ENCODE results near the gene TNS3.

TNS3 gene

DNA sequence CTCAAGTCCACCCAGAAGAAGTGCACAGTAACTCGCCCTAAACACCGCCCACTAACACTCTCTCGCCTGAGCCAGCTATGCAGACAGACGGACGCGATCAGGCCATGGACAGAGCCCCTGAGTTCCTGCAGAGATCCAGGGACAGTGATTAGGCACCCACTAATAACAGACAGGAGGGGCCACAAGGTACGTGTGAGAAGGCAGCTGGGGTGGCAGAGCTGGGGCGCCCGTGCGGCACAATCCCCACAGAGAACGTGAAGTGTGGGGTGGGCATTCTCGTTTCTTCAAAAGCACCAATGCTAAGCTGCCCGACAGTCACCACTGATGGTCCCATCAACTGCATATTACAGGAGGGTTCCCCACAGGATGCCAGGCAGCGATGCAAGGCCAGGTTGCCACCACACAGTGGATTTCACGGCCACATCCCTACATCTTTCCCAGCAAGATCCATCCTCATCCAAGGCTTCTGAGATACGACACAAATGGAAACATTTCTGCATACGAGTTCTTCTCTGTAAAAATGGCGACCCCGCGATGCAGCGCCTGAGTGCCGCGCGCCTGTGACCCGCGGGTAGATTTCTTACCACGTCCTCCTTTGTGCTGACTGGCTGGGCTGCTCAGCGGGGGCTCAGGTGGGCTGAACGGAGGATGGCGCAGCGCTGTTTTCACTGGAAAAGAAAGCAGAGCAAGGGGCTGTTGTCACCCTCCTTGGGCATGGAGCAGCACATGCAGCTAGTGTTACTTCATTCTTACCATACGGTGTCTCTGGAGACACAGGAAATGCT is 237.5 kb downstream of the TNS3 start:
- TF ChIP-seq, protein P1, sequence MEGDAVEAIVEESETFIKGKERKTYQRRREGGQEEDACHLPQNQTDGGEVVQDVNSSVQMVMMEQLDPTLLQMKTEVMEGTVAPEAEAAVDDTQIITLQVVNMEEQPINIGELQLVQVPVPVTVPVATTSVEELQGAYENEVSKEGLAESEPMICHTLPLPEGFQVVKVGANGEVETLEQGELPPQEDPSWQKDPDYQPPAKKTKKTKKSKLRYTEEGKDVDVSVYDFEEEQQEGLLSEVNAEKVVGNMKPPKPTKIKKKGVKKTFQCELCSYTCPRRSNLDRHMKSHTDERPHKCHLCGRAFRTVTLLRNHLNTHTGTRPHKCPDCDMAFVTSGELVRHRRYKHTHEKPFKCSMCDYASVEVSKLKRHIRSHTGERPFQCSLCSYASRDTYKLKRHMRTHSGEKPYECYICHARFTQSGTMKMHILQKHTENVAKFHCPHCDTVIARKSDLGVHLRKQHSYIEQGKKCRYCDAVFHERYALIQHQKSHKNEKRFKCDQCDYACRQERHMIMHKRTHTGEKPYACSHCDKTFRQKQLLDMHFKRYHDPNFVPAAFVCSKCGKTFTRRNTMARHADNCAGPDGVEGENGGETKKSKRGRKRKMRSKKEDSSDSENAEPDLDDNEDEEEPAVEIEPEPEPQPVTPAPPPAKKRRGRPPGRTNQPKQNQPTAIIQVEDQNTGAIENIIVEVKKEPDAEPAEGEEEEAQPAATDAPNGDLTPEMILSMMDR (conservative IDR thresholded peaks at IDR 0.05; ENCODE audit: low read depth, low read length): no peak
- H3K27me3 ChIP-seq (ENCODE audit: insufficient read depth, low read depth): no peaks in the 10 kb centered on the region
- no peaks in the 10 kb centered on the region for H3K4me1 ChIP-seq (ENCODE audit: low read depth, poor library complexity, severe bottlenecking)
- no peak overlapping the region for H3K4me2 ChIP-seq
- peaks cover 14% of the 10 kb centered on the region; the same call in 1 of the 2 replicates for H3K79me2 ChIP-seq (ENCODE audit: insufficient read depth, low read depth)
- no peak overlapping the region for H3K27ac ChIP-seq
- no peaks in the 10 kb centered on the region for H4K20me1 ChIP-seq (ENCODE audit: insufficient read depth)
- H3K36me3 ChIP-seq (ENCODE audit: insufficient read depth): peaks cover 25% of the 10 kb centered on the region; the same call in 1 of the 2 replicates
- no peak overlapping the region for H2AFZ ChIP-seq (ENCODE audit: low read depth)
- H3K4me3 ChIP-seq (IDR thresholded peaks at IDR 0.05; ENCODE audit: insufficient read depth, low read depth, low read length): no peak overlapping the region
- H3K9ac ChIP-seq: no peak overlapping the region

DNA sequence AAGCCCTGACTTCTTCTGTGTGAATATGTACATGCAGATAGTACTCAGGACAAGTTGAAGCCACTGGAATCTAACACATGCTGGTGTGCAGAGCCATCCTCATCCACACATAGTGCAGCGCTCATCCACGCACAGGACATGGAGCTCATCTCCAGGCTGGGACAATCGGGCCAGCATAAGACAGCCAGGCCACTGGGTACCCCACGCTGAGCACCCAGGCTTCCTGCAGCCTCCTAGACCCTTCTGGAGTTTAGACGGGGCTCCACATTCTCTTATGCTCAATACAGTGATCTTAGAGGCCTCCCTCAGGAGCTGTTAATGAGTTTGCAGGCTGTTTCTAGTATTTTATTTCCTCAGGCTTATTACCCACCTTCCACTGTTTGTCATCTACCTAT is 238.9 kb downstream of the TNS3 start:
- no peak overlapping the region for H2AFZ ChIP-seq (ENCODE audit: low read depth)
- H3K36me3 ChIP-seq (ENCODE audit: insufficient read depth): peaks cover 25% of the 10 kb centered on the region; the same call in 1 of the 2 replicates
- no peaks in the 10 kb centered on the region for H3K4me1 ChIP-seq (ENCODE audit: low read depth, poor library complexity, severe bottlenecking)
- TF ChIP-seq, protein P1 (conservative IDR thresholded peaks at IDR 0.05; ENCODE audit: low read depth, low read length): no peak
- H3K4me2 ChIP-seq: no peak overlapping the region
- H4K20me1 ChIP-seq (ENCODE audit: insufficient read depth): no peaks in the 10 kb centered on the region
- peaks cover 4% of the 10 kb centered on the region; the same call in 1 of the 2 replicates for H3K79me2 ChIP-seq (ENCODE audit: insufficient read depth, low read depth)
- no peak overlapping the region for H3K27ac ChIP-seq
- H3K27me3 ChIP-seq (ENCODE audit: insufficient read depth, low read depth): no peaks in the 10 kb centered on the region
- H3K4me3 ChIP-seq (IDR thresholded peaks at IDR 0.05; ENCODE audit: insufficient read depth, low read depth, low read length): no peak overlapping the region
- no peak overlapping the region for H3K9ac ChIP-seq

DNA sequence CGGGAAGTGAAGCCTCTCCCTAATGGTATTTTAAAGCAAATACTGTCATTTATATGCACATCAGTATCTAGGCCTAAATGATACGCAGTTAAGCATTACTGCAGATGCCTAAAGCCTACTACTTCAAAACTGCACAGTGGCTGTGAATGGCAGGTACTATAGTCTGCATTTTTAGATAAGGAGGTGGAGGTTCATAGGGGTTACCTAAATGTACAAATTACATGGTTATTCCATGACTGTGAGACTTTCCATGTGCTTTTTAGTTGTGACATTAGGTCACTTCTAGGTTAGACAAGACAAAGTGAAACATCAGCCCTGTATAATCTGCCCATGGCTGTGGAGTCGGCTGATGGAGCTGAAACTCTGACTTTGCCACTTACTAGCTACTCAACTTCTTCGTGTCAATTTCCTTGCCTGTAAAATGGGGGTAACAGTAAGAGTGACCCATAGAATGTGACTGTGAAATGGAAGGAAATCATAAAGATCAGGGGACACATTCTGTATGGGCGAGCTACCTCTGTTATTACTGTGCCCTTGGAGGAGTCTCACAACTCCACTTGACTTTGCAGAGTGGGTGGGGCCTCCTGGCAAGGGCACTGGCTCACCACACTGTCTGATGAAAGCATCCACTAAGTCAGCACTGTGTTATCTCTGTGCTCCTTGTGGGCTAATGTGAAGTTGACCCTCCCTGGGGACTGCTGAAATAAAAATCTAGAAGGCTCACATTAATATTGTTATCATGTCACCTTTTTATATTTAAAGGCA is 239.4 kb downstream of the TNS3 start:
- TF ChIP-seq, protein P1 (conservative IDR thresholded peaks at IDR 0.05; ENCODE audit: low read depth, low read length): no peak
- peaks cover 25% of the 10 kb centered on the region; the same call in 1 of the 2 replicates for H3K36me3 ChIP-seq (ENCODE audit: insufficient read depth)
- no peak overlapping the region for H3K4me3 ChIP-seq (IDR thresholded peaks at IDR 0.05; ENCODE audit: insufficient read depth, low read depth, low read length)
- no peaks in the 10 kb centered on the region for H4K20me1 ChIP-seq (ENCODE audit: insufficient read depth)
- H3K4me1 ChIP-seq (ENCODE audit: low read depth, poor library complexity, severe bottlenecking): no peaks in the 10 kb centered on the region
- no peaks in the 10 kb centered on the region for H3K27me3 ChIP-seq (ENCODE audit: insufficient read depth, low read depth)
- H3K9ac ChIP-seq: no peak overlapping the region
- no peaks in the 10 kb centered on the region; the same call in 1 of the 2 replicates for H3K79me2 ChIP-seq (ENCODE audit: insufficient read depth, low read depth)
- H3K27ac ChIP-seq: no peak overlapping the region
- no peak overlapping the region for H3K4me2 ChIP-seq
- H2AFZ ChIP-seq (ENCODE audit: low read depth): no peak overlapping the region

DNA sequence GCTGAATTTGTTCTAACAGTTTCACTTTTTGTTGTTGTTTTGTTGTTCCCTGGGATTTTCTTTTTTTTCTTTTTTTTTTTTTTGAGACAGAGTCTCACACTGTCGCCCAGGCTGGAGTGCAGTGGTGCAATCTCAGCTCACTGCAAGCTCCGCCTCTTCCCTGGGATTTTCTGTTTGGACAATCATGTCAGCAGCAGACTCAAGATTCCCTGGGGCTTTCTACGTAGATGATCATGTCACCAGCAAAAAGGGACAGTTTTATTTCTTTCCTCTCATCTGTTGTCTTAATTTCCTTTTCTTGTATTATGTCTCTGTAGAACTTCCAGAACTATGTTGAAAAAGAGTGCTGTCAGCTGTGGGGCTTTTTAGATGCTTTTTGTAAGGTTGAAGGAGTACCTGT is 241.4 kb downstream of the TNS3 start:
- no peaks in the 10 kb centered on the region for H3K4me1 ChIP-seq (ENCODE audit: low read depth, poor library complexity, severe bottlenecking)
- H2AFZ ChIP-seq (ENCODE audit: low read depth): no peak overlapping the region
- peaks cover 27% of the 10 kb centered on the region; the same call in 1 of the 2 replicates for H3K36me3 ChIP-seq (ENCODE audit: insufficient read depth)
- no peak overlapping the region for H3K4me2 ChIP-seq
- TF ChIP-seq, protein P1 (conservative IDR thresholded peaks at IDR 0.05; ENCODE audit: low read depth, low read length): no peak
- no peaks in the 10 kb centered on the region for H4K20me1 ChIP-seq (ENCODE audit: insufficient read depth)
- no peak overlapping the region for H3K9ac ChIP-seq
- no peak overlapping the region for H3K27ac ChIP-seq
- H3K27me3 ChIP-seq (ENCODE audit: insufficient read depth, low read depth): no peaks in the 10 kb centered on the region
- H3K79me2 ChIP-seq (ENCODE audit: insufficient read depth, low read depth): no peaks in the 10 kb centered on the region; the same call in 1 of the 2 replicates
- no peak overlapping the region for H3K4me3 ChIP-seq (IDR thresholded peaks at IDR 0.05; ENCODE audit: insufficient read depth, low read depth, low read length)

Data from KMS-11 (cell line).